Mesendoderm (in vitro differentiated cells): ENCODE data around the gene ETNK2.

ENCODE experiments used
- DNase-seq: peaks from one replicate; pipeline ENCODE4 v3.0.0; 2013
- H2AK5ac ChIP-seq: 2 replicates; pipeline ENCODE4 v1.6.1; 2013; ENCODE audit warnings: low read length, inconsistent platforms
- H2BK120ac ChIP-seq: 2 replicates; pipeline ENCODE4 v1.6.1; 2013; ENCODE audit warnings: low read depth, mild to moderate bottlenecking, low read length, moderate library complexity, mixed read lengths
- H2BK15ac ChIP-seq: replicated peaks from 2 replicates; pipeline ENCODE4 v1.6.1; 2013; ENCODE audit warnings: low read depth, mild to moderate bottlenecking, moderate library complexity
- H2BK5ac ChIP-seq: 2 replicates; pipeline ENCODE4 v1.6.1; 2013; ENCODE audit warnings: low read length, inconsistent platforms
- H3K18ac ChIP-seq: 2 replicates; pipeline ENCODE4 v1.6.1; 2013; ENCODE audit warnings: mild to moderate bottlenecking, low read length, mixed read lengths
- H3K23ac ChIP-seq: one replicate; pipeline ENCODE4 v1.6.1; 2013; ENCODE audit warnings: low read length
- H3K27ac ChIP-seq: 2 replicates; pipeline ENCODE4 v1.5.1; 2013; ENCODE audit warnings: low read depth, mild to moderate bottlenecking, inconsistent platforms, low read length, moderate library complexity
- H3K27me3 ChIP-seq: 2 replicates; pipeline ENCODE4 v1.6.1; 2013; ENCODE audit warnings: low read length, control low read depth, mild to moderate bottlenecking, inconsistent platforms; ENCODE audit not compliant: insufficient read depth, poor library complexity
- H3K36me3 ChIP-seq: 2 replicates; pipeline ENCODE4 v1.6.1; 2013; ENCODE audit warnings: low read length, inconsistent platforms; ENCODE audit not compliant: control insufficient read depth, insufficient read depth
- H3K4ac ChIP-seq: one replicate; pipeline ENCODE4 v1.6.1; 2013; ENCODE audit warnings: low read depth, mild to moderate bottlenecking, low read length, moderate library complexity
- H3K4me1 ChIP-seq: 2 replicates; pipeline ENCODE4 v1.6.1; 2013; ENCODE audit warnings: low read depth, low read length, inconsistent platforms; ENCODE audit not compliant: control insufficient read depth
- H3K4me2 ChIP-seq: 2 replicates; pipeline ENCODE4 v1.6.1; 2013; ENCODE audit warnings: low read length
- H3K4me3 ChIP-seq: 2 replicates; pipeline ENCODE4 v1.5.1; 2013; ENCODE audit warnings: mild to moderate bottlenecking, low read length
- H3K56ac ChIP-seq: one replicate; pipeline ENCODE4 v1.6.1; 2013; ENCODE audit warnings: low read length
- H3K79me1 ChIP-seq: 2 replicates; pipeline ENCODE4 v1.6.1; 2013; ENCODE audit warnings: low read length, inconsistent platforms
- H3K79me2 ChIP-seq: 2 replicates; pipeline ENCODE4 v1.6.1; 2013; ENCODE audit warnings: mild to moderate bottlenecking, low read length; ENCODE audit not compliant: control insufficient read depth, insufficient read depth
- H3K9ac ChIP-seq: 2 replicates; pipeline ENCODE4 v1.6.1; 2013; ENCODE audit warnings: low read length, inconsistent platforms
- H4K5ac ChIP-seq: one replicate; pipeline ENCODE4 v1.6.1; 2013; ENCODE audit warnings: low read length
- H4K8ac ChIP-seq: one replicate; pipeline ENCODE4 v1.6.1; 2013; ENCODE audit warnings: low read depth, mild to moderate bottlenecking, control low read depth, low read length, moderate library complexity
- WGBS: extraction: QIAGEN DNeasy Blood & Tissue Kit; methylation state at CpG from one replicate; pipeline ENCODE4 v1.1.7; 2013; ENCODE audit warnings: low lambda C conversion rate, missing lambda C conversion rate; ENCODE audit not compliant: insufficient coverage; ENCODE audit errors: extremely low coverage; 5-methylcytosine and 5-hydroxymethylcytosine counted together

The ETNK2 gene

GRCh38 chr1:204153667-204154066 is 1.8 kb upstream of the ETNK2 start:
- DNase-seq = no peak
- Histone ChIP-seq H3K79me2 (no peaks in the 10 kb centered on the region), H4K5ac (no peak overlapping the region), H3K9ac (no peak overlapping the region), H3K23ac (no peak overlapping the region), H3K79me1 (no peaks in the 10 kb centered on the region), H2AK5ac (no peak overlapping the region), H3K36me3 (no peaks in the 10 kb centered on the region), H3K4me2 (no peak overlapping the region), H3K27ac (no peak overlapping the region), H3K4ac (no peak overlapping the region), H3K56ac (no peak overlapping the region), H3K27me3 (no peaks in the 10 kb centered on the region), H3K4me3 (no peak overlapping the region), H4K8ac (no peak overlapping the region), H2BK5ac (no peak overlapping the region), H2BK15ac (no peak overlapping the region), H2BK120ac (no peak overlapping the region), H3K18ac (no peak overlapping the region), H3K4me1 (peaks cover 1% of the 10 kb centered on the region)
- whole genome bisulfite sequencing = no CpG with 5 or more reads among the region's 5 CpGs

DNA sequence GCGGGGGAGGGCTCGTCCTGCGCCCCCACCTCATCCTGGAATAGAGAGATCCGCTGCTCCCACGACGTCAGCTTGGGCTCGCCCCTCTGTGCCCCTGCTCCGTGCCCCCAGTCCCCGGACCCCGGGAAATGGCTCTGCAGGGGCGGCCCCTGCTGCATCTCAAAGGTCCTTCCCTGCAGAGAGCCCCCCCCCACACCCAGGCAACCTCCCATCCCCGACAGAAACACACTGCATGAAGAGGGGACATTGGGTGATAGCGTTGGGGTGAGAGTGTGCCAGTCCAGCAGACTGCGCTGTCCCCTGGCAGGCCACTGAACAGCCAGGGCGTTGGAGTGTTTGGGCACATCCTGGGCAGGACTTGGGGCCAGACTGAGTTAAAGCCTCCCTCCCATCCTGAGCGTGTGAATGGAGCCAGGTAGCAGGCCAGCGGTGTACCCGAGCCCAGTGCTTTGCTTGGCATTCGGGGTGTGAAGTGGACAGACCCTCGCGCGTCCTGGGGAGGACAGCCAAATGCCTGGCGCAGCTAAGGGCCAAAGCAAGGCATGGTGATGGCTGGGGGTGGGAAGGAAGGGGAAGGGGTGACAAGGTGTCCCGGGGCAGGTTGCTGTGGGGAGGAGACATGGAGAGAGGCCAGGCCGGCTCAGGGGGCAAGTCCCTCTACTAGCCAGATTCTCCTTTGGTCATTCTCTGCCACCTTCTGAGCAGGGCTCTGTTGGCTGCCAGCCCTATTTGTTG is 633 bp upstream of the ETNK2 start:
- Histone ChIP-seq H3K4me1 (peaks cover 1% of the 10 kb centered on the region), H3K27ac (no peak overlapping the region), H3K36me3 (no peaks in the 10 kb centered on the region), H2AK5ac (no peak overlapping the region), H2BK15ac (no peak overlapping the region), H3K18ac (no peak overlapping the region), H4K5ac (no peak overlapping the region), H3K27me3 (no peaks in the 10 kb centered on the region), H2BK5ac (no peak overlapping the region), H3K23ac (no peak overlapping the region), H3K79me1 (no peaks in the 10 kb centered on the region), H2BK120ac (no peak overlapping the region), H3K9ac (peak overlapping the region; percentile 66), H3K56ac (peak overlapping the region; percentile 86), H3K4me3 (peak overlapping the region; percentile 27), H3K4me2 (peak overlapping the region; percentile 2), H4K8ac (no peak overlapping the region), H3K79me2 (no peaks in the 10 kb centered on the region), H3K4ac (no peak overlapping the region)
- no CpG with 5 or more reads among the region's 25 CpGs for WGBS
- DNase-seq = no peak

- Histone ChIP-seq H3K18ac (no peak overlapping the region), H3K27ac (no peak overlapping the region), H2BK15ac (no peak overlapping the region), H2BK5ac (no peak overlapping the region), H4K5ac (no peak overlapping the region), H3K27me3 (no peaks in the 10 kb centered on the region), H3K36me3 (no peaks in the 10 kb centered on the region), H2AK5ac (no peak overlapping the region), H2BK120ac (no peak overlapping the region), H3K4me1 (peaks cover 1% of the 10 kb centered on the region), H3K56ac (peak overlapping the region; percentile 84), H3K9ac (peak overlapping the region; percentile 68), H4K8ac (no peak overlapping the region), H3K4me3 (peak overlapping the region; percentile 39), H3K4ac (no peak overlapping the region), H3K79me1 (no peaks in the 10 kb centered on the region), H3K79me2 (no peaks in the 10 kb centered on the region), H3K4me2 (peak overlapping the region; percentile 91), H3K23ac (no peak overlapping the region)
- whole genome bisulfite sequencing = no CpG with 5 or more reads among the region's 33 CpGs
- peak; percentile 52 for DNase-seq
These were observed 917 bp downstream of the ETNK2 start for GRCh38 chr1:204150702-204151551.

GRCh38 chr1:204149635-204150565 is 1.9 kb downstream of the ETNK2 start:
- no peak overlapping the region for H2BK5ac ChIP-seq
- DNase-seq = no peak
- no peak overlapping the region for H4K8ac ChIP-seq
- no peaks in the 10 kb centered on the region for H3K36me3 ChIP-seq
- H4K5ac ChIP-seq = no peak overlapping the region
- no peak overlapping the region for H3K9ac ChIP-seq
- H3K27me3 ChIP-seq = no peaks in the 10 kb centered on the region
- peaks cover 1% of the 10 kb centered on the region for H3K4me1 ChIP-seq
- no peak overlapping the region for H3K4me3 ChIP-seq
- no peak overlapping the region for H3K23ac ChIP-seq
- no CpG with 5 or more reads among the region's 16 CpGs for WGBS
- no peak overlapping the region for H3K18ac ChIP-seq
- H3K79me1 ChIP-seq = no peaks in the 10 kb centered on the region
- no peak overlapping the region for H2BK120ac ChIP-seq
- no peak overlapping the region for H2BK15ac ChIP-seq
- H3K4ac ChIP-seq = no peak overlapping the region
- no peak overlapping the region for H3K4me2 ChIP-seq
- H2AK5ac ChIP-seq = no peak overlapping the region
- H3K79me2 ChIP-seq = no peaks in the 10 kb centered on the region
- no peak overlapping the region for H3K27ac ChIP-seq
- H3K56ac ChIP-seq = no peak overlapping the region

GRCh38 chr1:204149107-204149506 is 2.7 kb downstream of the ETNK2 start:
- Histone ChIP-seq H2AK5ac (no peak overlapping the region), H4K5ac (no peak overlapping the region)

More at GRCh38 chr1:204149107-204149506, 2.7 kb downstream of the ETNK2 start:
- H2BK15ac ChIP-seq = no peak overlapping the region
- no peak overlapping the region for H2BK5ac ChIP-seq
- H3K4me1 ChIP-seq = peaks cover 1% of the 10 kb centered on the region
- DNase-seq = no peak
- no peaks in the 10 kb centered on the region for H3K36me3 ChIP-seq
- H3K79me2 ChIP-seq = no peaks in the 10 kb centered on the region
- no peaks in the 10 kb centered on the region for H3K79me1 ChIP-seq
- no peak overlapping the region for H4K8ac ChIP-seq
- H2BK120ac ChIP-seq = no peak overlapping the region
- WGBS = no CpG with 5 or more reads among the region's 2 CpGs
- H3K9ac ChIP-seq = no peak overlapping the region
- no peak overlapping the region for H3K4ac ChIP-seq
- no peak overlapping the region for H3K4me3 ChIP-seq
- no peak overlapping the region for H3K23ac ChIP-seq
- no peak overlapping the region for H3K56ac ChIP-seq
- no peak overlapping the region for H3K18ac ChIP-seq
- no peak overlapping the region for H3K27ac ChIP-seq
- H3K4me2 ChIP-seq = no peak overlapping the region
- no peaks in the 10 kb centered on the region for H3K27me3 ChIP-seq
